DND-41 (cell line): ENCODE data around the gene RHBDL2.
"Not testable (repeated sequence)": the region's sequence is repeated elsewhere in the genome, so short reads cannot be mapped to it uniquely, and the experiment has no call there.

Experiments
- ATAC-seq: fragments of 200-7000 bp; cut with Tn5 transposase; 3 replicates; pipeline ENCODE4 v1.9.1; 2021; ENCODE audit warnings: low read depth; ENCODE audit not compliant: insufficient read depth
- DNase-seq: peaks from one replicate; pipeline ENCODE4 v3.0.0-alpha.2; 2020
- H2AFZ ChIP-seq: 2 replicates; pipeline ENCODE4 v1.6.0; 2012; ENCODE audit warnings: low read depth, low read length
- H3K27ac ChIP-seq: 2 replicates; pipeline ENCODE4 v1.5.1; 2012; ENCODE audit warnings: low read length, inconsistent platforms
- H3K27me3 ChIP-seq: fragments of 200-600 bp; sonication (generic); 2 replicates; pipeline ENCODE4 v1.6.0; 2012; ENCODE audit warnings: low read length, mild to moderate bottlenecking, inconsistent platforms; ENCODE audit not compliant: insufficient read depth, poor library complexity
- H3K36me3 ChIP-seq: 2 replicates; pipeline ENCODE4 v1.5.1; 2012; ENCODE audit warnings: low read length, inconsistent platforms; ENCODE audit not compliant: insufficient read depth
- H3K4me1 ChIP-seq: 2 replicates; pipeline ENCODE4 v1.5.1; 2012; ENCODE audit warnings: mild to moderate bottlenecking, low read length; ENCODE audit not compliant: insufficient read depth
- H3K4me2 ChIP-seq: 2 replicates; pipeline ENCODE4 v1.6.0; 2012; ENCODE audit warnings: mild to moderate bottlenecking, moderate library complexity, low read length, inconsistent platforms; ENCODE audit not compliant: insufficient read depth
- H3K4me3 ChIP-seq, 2 experiments: fragments of 200-600 bp in 1 of 2; shearing (Covaris generic) in 1 of 2; 2 replicates each; pipeline ENCODE4 v1.5.1; 2012 to 2016; ENCODE audit warnings: inconsistent platforms in 2 of 2, low read length in 2 of 2, mild to moderate bottlenecking in 2 of 2, low read depth in 1 of 2, moderate library complexity in 1 of 2
- H3K79me2 ChIP-seq: 2 replicates; pipeline ENCODE4 v1.6.0; 2012; ENCODE audit warnings: low read length, inconsistent platforms; ENCODE audit not compliant: insufficient read depth
- H3K9ac ChIP-seq: 2 replicates; pipeline ENCODE4 v1.6.0; 2012; ENCODE audit warnings: low read depth, mild to moderate bottlenecking, inconsistent platforms, low read length, moderate library complexity
- H3K9me3 ChIP-seq: 2 replicates; pipeline ENCODE4 v1.5.1; 2012; ENCODE audit warnings: low read length, moderate library complexity, mild to moderate bottlenecking, inconsistent platforms; ENCODE audit not compliant: insufficient read depth, severe bottlenecking
- H4K20me1 ChIP-seq: 2 replicates; pipeline ENCODE4 v1.6.0; 2012; ENCODE audit warnings: low read length; ENCODE audit not compliant: insufficient read depth
- EZH2 ChIP-seq: IDR thresholded peaks from 3 replicates; pipeline ENCODE4 v1.6.1; 2012; ENCODE audit warnings: borderline replicate concordance, low read depth, mild to moderate bottlenecking, moderate library complexity, low read length, inconsistent platforms; ENCODE audit not compliant: severe bottlenecking
- TF ChIP-seq, protein P1 (sequence below): IDR thresholded peaks from 2 replicates; pipeline ENCODE4 v1.5.1; 2012; ENCODE audit warnings: borderline replicate concordance, low read length, moderate library complexity, mild to moderate bottlenecking; ENCODE audit not compliant: poor library complexity, severe bottlenecking; ENCODE audit errors: extremely low read depth

Gene RHBDL2

DNA sequence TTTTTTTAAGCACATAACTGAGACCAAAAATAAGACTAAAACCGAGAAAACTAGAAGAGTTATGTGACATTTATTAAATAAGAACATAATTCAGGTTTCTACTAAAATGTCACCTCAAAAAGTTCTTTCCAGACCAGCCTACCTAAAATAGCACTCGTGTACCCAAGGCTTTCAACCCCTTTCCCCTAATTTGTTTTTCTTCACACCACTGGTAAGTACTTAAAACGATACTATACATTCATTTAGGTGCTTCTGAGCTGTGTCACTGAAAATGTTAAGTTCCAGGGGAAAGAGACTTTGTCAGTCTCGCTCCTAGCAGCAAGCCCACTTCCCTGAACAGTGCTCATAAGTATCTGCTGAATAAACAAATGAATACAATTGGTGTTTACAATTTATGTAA is 88.8 kb downstream of the RHBDL2 start:
- TF ChIP-seq, protein P1, sequence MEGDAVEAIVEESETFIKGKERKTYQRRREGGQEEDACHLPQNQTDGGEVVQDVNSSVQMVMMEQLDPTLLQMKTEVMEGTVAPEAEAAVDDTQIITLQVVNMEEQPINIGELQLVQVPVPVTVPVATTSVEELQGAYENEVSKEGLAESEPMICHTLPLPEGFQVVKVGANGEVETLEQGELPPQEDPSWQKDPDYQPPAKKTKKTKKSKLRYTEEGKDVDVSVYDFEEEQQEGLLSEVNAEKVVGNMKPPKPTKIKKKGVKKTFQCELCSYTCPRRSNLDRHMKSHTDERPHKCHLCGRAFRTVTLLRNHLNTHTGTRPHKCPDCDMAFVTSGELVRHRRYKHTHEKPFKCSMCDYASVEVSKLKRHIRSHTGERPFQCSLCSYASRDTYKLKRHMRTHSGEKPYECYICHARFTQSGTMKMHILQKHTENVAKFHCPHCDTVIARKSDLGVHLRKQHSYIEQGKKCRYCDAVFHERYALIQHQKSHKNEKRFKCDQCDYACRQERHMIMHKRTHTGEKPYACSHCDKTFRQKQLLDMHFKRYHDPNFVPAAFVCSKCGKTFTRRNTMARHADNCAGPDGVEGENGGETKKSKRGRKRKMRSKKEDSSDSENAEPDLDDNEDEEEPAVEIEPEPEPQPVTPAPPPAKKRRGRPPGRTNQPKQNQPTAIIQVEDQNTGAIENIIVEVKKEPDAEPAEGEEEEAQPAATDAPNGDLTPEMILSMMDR, result no peak
- TF ChIP-seq EZH2, result no peak
- H3K27me3 ChIP-seq, result no peaks in the 10 kb centered on the region
- H3K9me3 ChIP-seq, result no peaks in the 10 kb centered on the region
- peaks cover 60% of the 10 kb centered on the region for H3K36me3 ChIP-seq
- no peak overlapping the region for H3K4me3 ChIP-seq
- H4K20me1 ChIP-seq, result peaks cover 4% of the 10 kb centered on the region; the same call in 1 of the 2 replicates
- H3K9ac ChIP-seq, result no peak overlapping the region
- H3K4me1 ChIP-seq, result peaks cover 11% of the 10 kb centered on the region
- ATAC-seq, result no peak
- no peak overlapping the region for H2AFZ ChIP-seq
- no peak for DNase-seq
- no peak overlapping the region for H3K27ac ChIP-seq
- no peak overlapping the region for H3K4me2 ChIP-seq
- peaks cover 18% of the 10 kb centered on the region for H3K79me2 ChIP-seq

GRCh38 chr1:38848071-38848470 is 93.6 kb downstream of the RHBDL2 start:
- no peak for TF ChIP-seq EZH2
- TF ChIP-seq, protein P1, result no peak
- ATAC-seq (no peak), DNase-seq (no peak)
- Histone ChIP-seq H3K4me1 (no peaks in the 10 kb centered on the region; the same call in 1 of the 2 replicates), H3K27me3 (no peaks in the 10 kb centered on the region), H3K9ac (no peak overlapping the region), H2AFZ (no peak overlapping the region), H3K4me3 (no peak overlapping the region), H3K4me2 (no peak overlapping the region), H4K20me1 (no peaks in the 10 kb centered on the region), H3K36me3 (peaks cover 67% of the 10 kb centered on the region), H3K27ac (no peak overlapping the region), H3K79me2 (no peaks in the 10 kb centered on the region), H3K9me3 (no peaks in the 10 kb centered on the region)

DNA sequence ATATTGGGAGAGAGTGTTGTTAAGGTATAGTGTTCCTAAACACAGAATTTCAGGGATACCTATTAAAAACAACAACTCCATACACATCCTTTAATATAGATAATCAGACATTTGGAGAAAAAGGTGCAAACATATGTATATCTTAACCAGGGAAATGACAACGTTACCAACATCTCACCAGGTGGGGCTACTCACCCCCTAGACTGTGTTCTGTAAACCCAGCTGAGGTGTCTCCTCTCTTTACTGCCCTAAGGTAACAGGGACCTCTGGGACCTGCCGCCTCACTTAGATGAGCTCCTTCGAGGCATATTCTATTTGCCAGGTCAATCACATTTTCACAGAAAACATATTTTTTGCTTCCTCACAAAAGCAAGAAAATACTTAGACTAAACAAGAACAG is 95.4 kb downstream of the RHBDL2 start:
- H3K36me3 ChIP-seq, result peaks cover 60% of the 10 kb centered on the region
- H3K9me3 ChIP-seq, result no peaks in the 10 kb centered on the region
- TF ChIP-seq, protein P1, result no peak
- TF ChIP-seq EZH2, result no peak
- no peak overlapping the region for H3K9ac ChIP-seq
- H3K4me3 ChIP-seq, result no peak overlapping the region
- DNase-seq (no peak), ATAC-seq (no peak)
- H3K4me1 ChIP-seq, result no peaks in the 10 kb centered on the region
- H3K27ac ChIP-seq, result no peak overlapping the region
- no peak overlapping the region for H2AFZ ChIP-seq
- no peaks in the 10 kb centered on the region for H4K20me1 ChIP-seq
- no peak overlapping the region for H3K4me2 ChIP-seq
- H3K27me3 ChIP-seq, result no peaks in the 10 kb centered on the region
- H3K79me2 ChIP-seq, result no peaks in the 10 kb centered on the region

DNA sequence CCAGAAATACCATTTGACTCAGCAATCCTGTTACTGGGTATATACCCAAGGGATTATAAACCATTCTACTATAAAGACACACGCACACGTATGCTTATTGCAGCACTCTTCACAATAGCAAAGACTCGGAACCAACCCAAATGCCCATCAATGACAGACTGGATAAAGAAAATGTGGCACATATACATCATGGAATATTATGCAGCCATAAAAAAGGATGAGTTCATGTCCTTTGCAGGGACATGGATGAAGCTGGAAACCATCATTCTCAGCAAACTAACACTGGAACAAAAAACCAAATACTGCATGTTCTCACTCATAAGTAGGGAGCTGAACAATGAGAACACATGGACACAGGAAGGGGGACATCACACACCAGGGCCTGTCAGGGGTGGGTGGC is 96.5 kb downstream of the RHBDL2 start:
- not testable (repeated sequence) for ATAC-seq, H3K4me2 ChIP-seq, H3K79me2 ChIP-seq, H3K9me3 ChIP-seq, DNase-seq, H3K9ac ChIP-seq, H2AFZ ChIP-seq, H4K20me1 ChIP-seq, H3K27ac ChIP-seq, H3K4me3 ChIP-seq, H3K4me1 ChIP-seq, H3K27me3 ChIP-seq
- H3K36me3 ChIP-seq, result peaks cover 58% of the 10 kb centered on the region
